Prostate gland (tissue), 2 donors: ENCODE measurements around the gene CSAD.

Experiments
- POLR2A ChIP-seq: fragments of 450-650 bp; IDR thresholded peaks from one replicate; pipeline ENCODE4 v1.6.1; 2016; ENCODE audit warnings: antibody characterized with exemption, mild to moderate bottlenecking
- POLR2AphosphoS5 ChIP-seq: sonication (generic); formaldehyde crosslinking; IDR thresholded peaks from one replicate; pipeline ENCODE4 v1.6.1; 2017; ENCODE audit warnings: antibody characterized with exemption
- TF ChIP-seq, protein P1 (sequence below), 4 experiments: fragments of 200-600 bp in 2 of 4; fragments of 450-650 bp in 2 of 4; sonication (generic) in 2 of 4; IDR thresholded peaks; 1 replicate in 3 of 4; 2 replicates in 1 of 4; pipeline ENCODE4 v1.5.1; 2016 to 2019; ENCODE audit warnings: antibody characterized with exemption in 4 of 4, mild to moderate bottlenecking in 2 of 4, moderate library complexity in 2 of 4

DNA sequence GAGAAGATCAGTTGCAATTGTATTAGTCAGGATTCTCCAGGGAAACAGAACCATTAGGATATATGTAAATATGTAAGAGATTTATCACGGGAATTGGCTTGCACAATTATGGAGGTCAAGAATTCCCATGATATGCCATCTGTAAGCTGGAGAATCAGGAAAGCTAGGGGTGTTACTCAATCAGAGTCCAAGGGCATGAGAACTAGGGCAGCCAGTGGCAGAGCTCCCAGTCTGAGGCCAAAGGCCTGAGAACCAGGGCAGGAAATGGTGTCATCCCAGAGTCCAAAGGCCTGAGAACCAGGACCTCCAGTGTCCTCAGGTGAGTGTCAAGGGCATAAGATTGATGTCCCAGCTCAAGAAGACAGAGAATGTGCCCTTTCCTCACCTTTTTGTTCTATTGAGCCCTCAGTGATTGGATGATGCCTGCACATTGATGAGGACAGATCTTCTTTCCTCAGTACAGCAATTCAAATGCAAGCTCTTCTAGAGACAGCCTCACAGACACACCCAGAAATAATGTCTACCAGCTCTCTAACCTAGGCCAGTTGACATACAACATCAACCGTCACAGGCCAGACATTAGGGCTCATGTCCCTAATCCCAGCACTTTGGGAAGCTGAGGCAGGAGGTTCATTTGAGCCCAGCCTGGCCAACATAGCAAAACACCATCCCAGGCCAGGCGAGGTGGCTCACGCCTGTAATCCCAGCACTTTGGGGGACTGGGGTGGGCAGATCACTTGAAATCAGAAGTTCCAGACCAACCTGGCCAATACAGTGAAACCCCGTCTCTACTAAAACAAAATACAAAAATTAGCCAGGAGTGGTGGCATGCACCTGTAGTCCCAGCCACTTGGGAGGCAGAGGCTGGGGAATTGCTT lies 35.1 kb downstream of the CSAD start:
- TF ChIP-seq POLR2A: no peak
- TF ChIP-seq, protein P1, sequence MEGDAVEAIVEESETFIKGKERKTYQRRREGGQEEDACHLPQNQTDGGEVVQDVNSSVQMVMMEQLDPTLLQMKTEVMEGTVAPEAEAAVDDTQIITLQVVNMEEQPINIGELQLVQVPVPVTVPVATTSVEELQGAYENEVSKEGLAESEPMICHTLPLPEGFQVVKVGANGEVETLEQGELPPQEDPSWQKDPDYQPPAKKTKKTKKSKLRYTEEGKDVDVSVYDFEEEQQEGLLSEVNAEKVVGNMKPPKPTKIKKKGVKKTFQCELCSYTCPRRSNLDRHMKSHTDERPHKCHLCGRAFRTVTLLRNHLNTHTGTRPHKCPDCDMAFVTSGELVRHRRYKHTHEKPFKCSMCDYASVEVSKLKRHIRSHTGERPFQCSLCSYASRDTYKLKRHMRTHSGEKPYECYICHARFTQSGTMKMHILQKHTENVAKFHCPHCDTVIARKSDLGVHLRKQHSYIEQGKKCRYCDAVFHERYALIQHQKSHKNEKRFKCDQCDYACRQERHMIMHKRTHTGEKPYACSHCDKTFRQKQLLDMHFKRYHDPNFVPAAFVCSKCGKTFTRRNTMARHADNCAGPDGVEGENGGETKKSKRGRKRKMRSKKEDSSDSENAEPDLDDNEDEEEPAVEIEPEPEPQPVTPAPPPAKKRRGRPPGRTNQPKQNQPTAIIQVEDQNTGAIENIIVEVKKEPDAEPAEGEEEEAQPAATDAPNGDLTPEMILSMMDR (IDR thresholded peaks at IDR 0.05): no peak
- no peak for TF ChIP-seq POLR2AphosphoS5
